HG03439 (cell line): ENCODE results near the gene STK38L.

Source experiments
- ATAC-seq: cut with Tn5 transposase; IDR thresholded peaks from one replicate; pipeline ENCODE4 v1.9.1; 2021; ENCODE audit warnings: mild to moderate bottlenecking, moderate library complexity; ENCODE audit not compliant: unreplicated experiment

The STK38L gene

DNA sequence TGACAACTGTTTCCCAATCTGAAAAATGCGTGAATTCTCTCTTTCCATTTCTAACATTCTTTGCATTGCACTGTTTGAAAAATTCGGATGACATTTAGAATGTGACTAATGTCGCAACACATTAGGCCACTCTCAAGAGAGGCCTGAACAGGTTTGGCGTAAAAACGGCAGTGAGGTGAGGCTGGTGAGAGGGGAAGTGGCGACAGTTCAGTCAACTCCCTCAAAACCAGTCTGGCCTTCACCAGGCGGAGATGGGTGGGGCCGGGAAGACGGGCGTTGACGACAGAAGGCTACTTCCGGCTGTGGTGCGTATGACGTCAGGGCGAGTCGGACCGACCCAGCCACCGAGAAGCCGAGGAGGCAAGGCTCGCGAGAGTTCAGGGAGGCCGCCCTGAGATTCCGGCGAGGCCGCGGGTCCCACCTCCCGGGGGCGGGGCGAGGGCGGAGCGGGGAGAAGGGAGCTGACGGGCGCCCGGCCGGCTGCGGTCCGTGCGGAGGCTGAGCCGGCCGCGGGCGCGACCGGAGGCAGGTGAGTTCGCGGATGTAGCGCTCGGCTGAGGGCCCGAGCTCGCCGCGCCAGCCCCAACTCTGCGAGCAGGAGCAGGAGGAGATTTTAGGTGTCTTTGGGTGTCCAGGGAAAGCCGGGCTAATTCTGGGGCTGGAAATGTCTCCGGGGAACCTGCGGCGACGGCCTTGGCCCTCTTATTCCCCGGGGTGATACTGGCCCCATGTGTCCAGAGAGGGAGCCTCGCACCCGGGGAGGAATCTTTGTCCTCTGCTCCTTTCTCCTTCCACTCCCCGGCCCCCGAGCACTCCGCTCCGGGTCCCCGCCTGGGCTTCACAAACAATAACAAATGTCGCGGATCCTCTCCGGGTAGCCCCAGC is at the start of gene STK38L:
STK38L (plus strand) TSS at position 483 of the 885 bp plus-strand sequence. CDS start 53,435 bp downstream, outside the sequence.
- ATAC-seq: peak; percentile 91

DNA sequence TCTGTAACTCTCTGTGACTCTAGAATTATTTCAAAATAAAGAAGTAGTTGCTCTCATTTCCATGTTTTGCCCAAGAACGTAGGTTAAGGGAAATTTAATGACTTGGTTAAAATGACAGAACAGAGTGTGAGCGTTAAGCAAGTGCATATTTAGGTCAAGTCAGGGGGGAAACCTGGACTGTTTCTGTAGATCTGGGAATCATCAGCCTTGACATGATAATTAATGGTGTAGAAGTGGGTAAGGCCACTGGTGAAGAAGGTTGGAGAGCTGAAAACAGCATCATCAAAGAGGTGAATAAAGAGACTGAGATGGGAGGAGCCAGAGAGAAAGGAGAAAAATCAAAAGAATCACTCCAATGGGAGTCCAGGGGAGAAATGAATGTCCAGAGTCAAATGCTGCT is 49.4 kb upstream of the STK38L start:
- ATAC-seq: no peak

DNA sequence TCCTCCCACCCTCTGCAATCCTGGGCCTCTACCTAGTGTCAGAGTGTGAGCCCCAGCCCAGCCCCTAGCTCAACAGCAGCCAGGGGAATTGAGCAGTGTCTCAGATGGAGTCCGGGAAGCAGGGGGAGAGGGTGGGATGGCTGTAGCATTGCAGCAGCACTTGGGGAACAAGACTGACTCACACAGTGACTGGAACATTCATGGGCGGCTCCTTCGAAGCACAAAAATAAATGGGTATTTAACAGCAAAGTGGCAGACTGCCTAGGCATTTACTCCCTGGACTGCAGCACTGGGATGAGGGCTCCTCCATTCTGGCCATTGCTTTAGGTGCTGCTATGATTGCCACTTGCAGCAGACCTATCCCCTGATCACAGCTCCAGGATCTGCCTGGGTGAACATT is 46.0 kb upstream of the STK38L start:
- ATAC-seq: no peak

DNA sequence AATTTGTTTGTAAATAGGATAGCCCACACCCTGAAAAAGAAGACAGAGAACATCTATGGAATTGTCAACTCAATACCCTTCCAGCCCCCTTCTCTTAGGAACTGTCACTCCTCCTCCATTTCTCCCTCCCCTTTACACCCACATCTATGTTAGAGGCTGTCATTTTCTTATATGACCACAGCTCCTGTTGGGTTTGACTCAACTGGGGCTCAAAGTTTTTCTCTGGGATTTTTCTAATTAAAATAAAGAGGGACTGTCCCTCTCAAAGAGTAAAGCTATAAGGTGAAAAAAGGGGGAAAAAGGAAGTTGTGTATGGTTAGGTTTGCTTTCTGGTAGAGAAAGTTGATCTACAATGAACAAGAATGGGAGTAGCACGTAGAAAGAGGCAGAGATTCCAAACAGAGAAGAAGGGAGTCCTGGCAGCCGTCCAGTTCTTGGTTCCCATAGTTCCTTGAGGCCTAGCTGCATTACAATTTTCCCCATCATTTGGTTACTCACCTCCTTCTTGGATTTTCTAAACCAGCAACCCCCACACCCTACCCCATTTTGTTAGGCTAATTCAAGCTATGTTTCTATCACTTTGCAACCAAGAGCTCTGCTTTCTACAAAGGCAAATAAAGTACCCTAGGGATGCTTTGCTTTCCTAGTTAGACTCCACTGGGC is 44.3 kb upstream of the STK38L start:
- no peak for ATAC-seq

DNA sequence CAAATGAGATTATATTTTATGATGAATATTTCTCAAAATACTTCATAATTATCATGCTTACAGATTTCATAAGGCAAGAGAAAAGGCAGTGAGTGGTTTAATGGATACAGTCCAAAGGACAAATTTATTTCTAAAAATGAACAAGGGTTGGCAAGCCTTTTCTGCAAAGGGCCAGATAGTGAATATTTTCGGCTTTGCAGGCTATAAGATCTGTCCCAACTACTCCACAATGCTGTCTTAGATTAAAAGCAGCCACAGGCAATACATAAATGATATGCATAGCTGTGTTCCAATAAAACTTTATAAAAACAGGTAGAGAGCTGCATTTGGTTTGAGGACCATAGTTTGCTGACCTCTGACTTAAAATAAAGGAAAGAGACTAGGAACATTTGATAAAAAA is 42.9 kb upstream of the STK38L start:
- ATAC-seq: no peak

DNA sequence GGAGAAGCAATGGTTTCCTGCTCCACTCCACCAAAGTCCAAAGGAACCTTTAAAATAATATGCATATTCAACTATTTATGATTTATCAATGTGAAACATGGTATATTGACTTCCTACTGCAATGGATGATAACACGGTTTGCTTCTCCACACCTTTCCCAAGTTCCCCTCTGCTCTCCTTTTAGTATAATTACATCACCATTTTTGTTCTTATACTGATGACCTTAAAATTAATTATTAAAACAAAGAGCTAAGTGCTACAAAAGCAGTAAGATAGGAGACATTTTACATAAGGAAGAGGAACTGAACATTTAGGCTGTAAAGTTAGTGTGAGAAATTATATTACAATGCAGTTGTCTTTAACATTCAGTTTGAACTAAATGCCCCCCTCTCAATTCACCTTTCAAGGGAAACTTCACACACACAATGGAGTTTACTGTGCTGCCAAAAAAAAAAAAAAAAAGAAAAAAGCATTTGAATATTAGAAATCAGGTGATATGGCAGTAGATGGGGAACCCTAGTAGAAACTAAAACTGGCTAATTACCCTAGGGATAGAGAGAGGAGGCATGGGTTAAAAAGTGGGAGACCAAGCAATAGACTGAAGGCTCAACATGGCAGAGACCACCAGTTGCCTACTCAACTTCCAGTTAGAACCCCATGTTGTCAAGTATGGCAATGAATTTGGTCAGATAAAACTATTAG is 37.1 kb upstream of the STK38L start:
- peak; percentile 7 for ATAC-seq

DNA sequence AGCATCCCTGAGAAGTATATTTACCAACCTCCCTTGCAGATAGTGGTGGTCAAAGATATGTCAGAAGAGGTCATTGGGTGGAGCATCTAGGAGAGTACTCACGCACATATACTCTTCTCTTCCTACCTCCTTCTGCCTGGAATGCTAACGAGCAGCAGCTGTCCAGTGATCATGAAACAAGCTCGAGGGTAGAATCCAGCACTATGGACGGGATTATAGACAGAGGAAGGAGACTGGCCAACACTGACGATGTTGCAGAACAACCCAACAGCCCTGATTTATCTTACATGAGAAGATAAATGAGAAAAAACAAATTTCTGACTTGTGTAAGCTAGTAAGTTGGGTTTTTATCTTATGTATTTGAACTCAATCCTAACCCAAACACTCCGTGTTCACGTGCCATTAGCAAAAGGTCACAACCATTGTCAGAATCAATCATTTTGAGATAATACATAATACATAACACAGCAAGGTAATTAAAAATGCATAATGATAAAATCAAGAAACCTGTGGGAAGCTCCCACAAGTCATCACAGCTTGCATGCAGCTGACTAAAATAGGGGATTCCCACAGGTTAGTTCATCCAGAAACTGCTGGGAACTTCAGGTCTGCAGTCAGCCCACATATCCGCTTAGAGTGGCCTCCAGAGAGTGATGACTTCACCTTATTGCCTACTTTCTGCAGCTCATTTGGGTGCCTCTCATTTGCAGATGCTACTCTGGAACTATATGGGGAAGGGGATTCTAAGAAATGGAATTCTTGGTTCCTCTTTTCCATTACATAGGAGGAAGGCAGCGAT is 36.3 kb upstream of the STK38L start:
- peak; percentile 69 for ATAC-seq

DNA sequence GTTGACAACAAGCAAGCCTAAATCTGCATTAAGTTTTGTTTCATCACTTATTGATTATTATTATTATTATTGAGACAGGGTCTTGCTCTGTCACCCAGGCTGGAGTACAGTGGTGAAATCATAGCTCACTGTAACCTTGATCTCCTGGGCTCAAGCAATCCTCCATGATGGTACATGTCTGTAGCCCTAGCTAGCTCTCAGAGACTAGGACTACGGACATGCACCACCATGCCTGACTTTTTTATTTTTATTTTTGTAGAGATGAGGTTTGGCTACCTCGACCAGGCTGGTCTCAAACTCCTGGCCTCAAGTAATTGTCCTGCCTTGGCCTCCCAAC is 35.7 kb upstream of the STK38L start:
- peak; percentile 20 for ATAC-seq

DNA sequence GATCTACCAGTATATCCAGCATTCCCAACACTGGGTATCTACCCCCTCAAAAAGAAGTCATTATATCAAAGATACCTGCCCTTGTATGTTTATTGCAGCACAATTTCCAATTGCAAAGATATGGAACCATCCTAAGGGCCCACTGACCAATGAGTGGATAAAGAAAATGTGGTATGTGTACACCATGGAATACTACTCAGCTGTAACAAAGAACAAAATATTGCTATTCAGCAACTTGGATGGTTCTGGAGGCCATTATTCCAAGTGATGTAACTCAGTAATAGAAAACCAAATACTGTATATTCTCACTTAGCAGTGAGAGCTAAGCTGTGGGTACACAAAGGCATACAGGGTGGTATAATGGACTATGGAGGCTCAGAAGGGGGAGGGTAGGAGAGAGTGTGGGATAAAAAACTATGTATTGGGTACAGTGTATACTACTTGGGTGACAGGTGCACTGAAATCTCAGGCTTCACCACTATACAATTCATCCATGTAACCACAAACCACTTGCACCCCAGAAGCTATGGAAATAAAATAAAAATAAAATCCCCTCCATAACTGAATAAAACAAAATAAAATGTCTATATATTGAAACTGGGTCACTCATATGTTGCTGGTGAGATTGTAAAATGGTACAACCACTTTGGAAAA is 34.7 kb upstream of the STK38L start:
- no peak for ATAC-seq

DNA sequence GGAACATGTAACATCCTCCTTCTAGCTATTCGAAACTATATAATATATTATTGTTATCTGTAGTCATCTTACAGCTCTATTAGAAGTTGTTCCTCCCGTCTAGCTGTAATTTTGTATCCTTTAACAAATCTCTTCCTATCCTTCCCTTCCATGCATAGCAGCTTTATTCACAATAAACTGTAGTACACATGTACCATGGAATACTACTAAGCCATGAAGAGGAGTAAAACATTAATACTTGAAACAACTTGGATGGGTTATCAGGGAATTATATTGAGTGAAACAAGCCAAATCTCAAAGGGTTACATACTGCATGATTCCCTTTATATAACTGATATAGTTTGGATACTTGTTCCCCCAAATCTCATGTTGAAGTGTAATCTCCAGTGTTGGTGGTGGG is 33.9 kb upstream of the STK38L start:
- ATAC-seq: no peak

DNA sequence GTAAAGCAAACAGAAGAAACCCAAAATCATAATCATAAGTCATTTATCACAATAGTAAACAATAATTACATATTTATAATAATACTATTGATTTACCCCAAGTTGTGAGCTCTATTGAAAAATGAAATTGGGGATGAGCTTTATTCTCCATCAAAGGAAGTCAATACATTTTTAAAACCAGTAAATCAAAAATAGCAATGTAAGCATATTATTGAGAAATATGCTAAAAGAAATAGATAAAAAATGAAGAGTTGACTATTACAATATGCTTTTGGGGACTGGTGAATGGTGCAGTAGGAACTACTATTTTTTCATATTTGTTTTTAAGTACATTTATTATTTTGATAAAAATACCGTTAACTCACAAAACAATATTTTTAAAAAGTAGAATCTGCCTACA is 31.2 kb upstream of the STK38L start:
- no peak for ATAC-seq

DNA sequence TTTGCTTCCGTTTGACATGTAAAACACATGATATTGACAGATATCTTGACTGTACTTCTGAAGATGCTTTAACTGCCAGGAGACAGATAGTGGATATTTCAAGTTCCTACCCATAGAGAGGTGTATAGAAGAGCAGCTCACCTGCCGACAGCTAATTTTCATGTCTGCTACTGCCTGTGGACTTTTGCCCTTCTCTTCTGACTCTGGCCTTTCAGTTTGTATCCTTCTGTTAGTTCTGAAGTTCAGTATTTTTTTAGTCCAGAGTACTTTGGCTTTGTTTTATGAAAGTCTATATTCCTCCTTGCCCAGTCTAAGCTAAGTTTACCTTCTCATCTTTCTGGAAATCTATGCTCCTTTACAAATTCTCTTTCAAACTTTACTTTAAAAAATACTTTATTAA is 30.8 kb upstream of the STK38L start:
- no peak for ATAC-seq

DNA sequence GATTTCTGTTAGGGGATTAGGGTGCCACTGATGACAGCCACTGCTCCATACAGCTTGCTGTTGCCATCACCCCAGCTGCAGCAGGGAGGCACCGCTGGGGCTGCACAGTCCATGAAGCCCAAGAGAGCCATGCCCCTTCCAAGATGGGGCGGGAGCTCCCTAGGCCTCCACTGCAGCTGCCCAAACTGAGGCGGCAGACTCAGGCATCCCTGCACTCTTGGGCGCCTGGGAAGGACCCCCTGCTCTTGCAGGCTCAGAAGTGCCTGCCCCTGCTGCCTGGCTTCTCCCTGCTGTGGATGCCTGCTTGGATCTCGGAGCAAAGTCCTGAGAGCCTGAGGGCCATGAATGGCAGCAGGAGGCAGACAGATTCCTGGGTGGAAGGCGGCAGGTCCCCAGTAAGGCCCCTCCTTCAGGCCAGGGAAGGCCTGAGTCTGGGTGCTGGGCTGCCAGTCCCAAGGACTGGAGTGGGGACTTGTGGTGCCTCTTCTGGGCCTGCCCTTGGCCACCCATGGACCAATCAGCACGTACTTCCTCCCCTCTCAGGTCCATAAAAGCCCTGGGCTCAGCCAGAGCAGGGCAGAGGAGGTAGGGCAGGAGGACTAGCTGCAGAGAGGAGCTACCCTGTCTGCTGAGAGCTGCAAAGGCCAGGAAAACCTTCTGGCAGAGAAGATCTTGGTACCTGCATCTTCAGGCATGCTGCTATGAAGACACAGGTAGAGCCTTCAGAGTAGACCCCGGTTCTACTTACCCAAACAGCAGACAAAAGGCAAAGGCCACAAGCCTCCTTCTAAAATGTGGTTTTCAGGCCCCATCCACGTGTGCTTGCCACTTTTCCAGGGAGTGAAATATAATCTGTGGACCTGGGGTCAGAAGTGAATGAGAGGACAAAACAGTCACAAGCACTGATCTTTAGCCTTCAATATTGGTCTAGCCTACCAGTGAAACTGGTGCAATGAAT is 30.0 kb upstream of the STK38L start:
- ATAC-seq: no peak

DNA sequence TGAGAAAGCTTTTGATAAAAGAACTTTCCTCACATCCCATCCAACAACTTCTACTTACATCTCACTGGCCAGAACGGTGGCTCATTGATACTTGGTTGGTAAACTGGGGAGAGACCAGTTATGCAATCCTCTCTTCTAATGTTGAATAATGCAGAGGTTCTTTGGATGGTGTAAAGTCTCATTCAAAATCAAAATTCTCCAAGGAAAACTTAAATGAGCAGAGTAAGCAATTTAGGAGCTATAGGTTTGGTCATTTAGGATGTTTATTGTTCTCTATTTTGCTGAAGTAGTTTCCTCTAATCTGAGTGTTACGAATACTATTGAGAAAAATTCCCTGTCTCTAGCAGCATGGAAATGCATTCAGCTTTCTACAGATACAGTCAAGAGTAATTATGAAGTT is 26.5 kb upstream of the STK38L start:
- ATAC-seq: no peak

DNA sequence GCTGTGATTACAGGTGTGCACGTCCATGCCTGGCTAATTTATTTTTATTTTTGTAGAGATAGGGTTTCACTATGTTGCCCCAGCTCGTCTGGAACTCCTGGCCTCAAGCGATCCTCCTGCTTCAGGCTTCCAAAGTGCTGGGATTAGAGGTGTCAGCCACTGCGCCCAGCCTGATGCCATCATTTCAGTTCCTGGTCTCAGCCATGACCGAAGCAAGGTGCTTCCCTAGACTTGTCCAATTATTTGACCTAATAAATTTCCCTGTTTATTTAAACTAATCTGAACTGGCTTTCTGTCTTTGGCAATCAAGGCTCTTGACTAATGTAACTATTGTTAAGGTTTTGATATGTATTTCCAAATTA is 24.4 kb upstream of the STK38L start:
- no peak for ATAC-seq

DNA sequence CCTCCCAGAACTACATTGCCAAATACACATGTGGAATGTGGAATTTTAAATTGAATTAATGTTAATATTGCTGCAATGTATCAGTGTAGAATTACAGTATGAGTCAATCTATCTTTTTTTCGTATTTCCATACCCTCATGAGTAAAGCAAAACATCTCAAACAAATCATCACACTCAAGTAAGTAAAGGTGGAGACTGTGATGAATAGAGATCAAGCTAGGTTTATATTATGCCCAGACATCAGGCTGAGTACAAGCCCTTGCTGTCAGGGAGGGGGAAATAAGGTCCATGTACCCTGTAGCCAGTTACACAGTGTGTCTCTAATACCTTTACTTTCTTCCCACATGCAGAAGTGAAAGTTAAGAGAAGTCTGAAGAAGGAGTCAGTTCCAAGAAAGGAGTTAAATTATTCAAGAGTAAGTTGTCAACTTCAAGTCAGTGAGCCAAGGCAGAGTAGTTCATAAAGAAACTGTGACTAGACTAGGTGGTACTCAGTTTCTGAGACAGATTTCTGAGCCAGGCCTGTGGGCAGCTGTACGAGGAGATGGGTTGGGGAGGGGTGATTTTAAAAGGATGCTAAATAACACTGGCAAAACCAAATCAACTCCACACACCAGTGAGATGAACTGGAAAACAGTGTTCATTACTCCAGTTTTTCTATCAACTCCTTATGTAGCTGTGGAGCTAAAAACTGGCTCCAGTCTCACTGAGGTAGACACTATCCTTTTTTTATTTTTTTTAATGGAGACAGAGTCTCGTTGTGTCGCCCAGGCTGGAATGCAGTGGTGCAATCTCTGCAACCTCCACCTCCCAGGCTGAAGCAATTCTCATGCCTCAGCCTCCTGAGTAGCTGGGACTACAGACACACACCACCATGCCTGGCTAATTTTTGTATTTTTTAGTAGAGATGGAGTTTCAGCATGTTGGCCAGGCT is 23.8 kb upstream of the STK38L start:
- peak; percentile 50 for ATAC-seq

DNA sequence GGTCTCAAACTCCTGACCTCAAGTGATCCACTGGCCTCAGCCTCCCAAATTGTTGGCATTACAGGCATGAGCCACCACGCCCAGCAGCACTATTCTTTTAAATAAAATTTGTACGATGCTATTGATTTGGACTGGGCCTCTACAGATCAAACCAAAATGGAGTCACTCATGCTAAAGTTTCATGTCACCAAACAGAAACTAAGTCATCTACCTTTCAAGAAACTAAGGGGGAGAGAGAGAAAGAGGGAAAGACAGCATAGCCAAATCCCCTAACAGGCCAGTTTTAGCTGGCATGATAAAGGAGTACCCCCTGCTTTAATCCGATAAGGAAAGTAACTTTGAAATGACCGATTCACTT is 23.1 kb upstream of the STK38L start:
- no peak for ATAC-seq

DNA sequence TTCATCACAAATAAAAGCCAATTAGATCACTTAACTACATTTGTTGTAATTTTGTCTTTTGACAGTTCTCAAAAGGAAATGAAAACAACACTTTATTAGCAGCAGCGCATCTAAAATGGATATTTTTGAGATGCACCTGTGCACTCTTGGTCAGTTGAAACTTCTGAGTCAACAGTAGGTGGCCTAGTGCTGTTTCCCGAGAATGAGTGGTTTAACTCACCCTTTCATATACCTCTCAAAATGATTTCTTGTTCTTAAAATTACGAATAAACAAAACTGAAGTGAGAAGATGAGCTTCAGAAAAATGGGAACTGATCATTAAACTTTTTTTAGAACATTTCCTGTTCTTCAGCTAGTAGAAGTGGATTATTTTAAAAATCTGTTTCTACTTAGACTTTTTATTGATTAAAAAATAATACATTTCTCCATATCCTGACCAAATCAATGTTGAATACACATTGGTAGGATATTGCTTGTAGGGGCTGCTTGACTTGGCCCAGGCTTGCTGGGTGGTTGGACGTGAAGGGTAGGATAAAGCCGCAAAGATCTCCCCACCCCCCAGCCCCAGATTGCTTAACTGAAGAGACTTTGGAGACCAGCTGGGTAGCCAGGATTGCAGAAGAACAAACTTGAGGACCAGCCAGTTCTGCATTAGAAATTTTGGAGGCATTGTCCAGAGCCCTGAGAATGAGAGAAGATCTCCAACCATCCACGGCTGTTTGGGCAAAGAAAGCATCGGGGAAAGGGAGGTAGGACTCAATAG is 22.3 kb upstream of the STK38L start:
- peak; percentile 83 for ATAC-seq
